Choroid plexus epithelial cell (primary cell): ENCODE measurements around the gene AP3S1.
"Not testable (repeated sequence)": the region's sequence is repeated elsewhere in the genome, so short reads cannot be mapped to it uniquely, and the experiment has no call there.

Experiments
- DNase-seq: peaks from one replicate; pipeline ENCODE4 v3.0.0-alpha.2; 2010; ENCODE audit warnings: low read depth
- H3K4me3 ChIP-seq: 2 replicates; pipeline ENCODE4 v1.5.1; 2011; ENCODE audit warnings: low read depth, mild to moderate bottlenecking, control low read depth, low read length, moderate library complexity
- TF ChIP-seq, protein P1 (sequence below): conservative IDR thresholded peaks from 2 replicates; pipeline ENCODE4 v1.5.1; 2011; ENCODE audit warnings: low read depth, mild to moderate bottlenecking, control low read depth, inconsistent platforms, low read length, moderate library complexity

AP3S1 gene

DNA sequence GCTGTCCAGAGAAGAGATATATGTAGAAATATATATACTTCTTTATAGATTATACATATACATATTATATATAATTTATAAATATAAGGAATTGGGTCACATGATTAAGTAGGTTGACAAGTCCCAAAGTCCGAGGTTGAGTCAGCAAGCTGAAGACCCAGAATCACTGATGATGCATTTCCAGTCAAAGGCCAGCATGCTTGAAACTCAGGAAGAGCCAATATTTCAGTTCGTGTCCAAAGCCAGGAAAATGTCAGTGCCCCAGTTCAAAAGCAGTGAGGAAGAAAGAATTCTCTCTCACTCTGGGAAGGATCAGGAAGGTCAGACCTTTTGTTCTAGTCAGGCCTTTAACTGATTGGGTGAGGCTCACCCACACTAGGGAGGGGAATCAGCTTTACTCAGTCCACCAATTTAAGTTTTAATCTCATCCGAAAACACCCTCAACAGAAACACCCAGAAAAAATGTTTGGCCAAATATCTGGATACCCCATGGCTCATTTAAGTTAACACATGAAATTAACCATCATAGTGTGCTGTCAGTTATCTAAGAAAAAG, 78.5 kb downstream of the AP3S1 start:
- H3K4me3 ChIP-seq, result no peak overlapping the region
- TF ChIP-seq, protein P1, sequence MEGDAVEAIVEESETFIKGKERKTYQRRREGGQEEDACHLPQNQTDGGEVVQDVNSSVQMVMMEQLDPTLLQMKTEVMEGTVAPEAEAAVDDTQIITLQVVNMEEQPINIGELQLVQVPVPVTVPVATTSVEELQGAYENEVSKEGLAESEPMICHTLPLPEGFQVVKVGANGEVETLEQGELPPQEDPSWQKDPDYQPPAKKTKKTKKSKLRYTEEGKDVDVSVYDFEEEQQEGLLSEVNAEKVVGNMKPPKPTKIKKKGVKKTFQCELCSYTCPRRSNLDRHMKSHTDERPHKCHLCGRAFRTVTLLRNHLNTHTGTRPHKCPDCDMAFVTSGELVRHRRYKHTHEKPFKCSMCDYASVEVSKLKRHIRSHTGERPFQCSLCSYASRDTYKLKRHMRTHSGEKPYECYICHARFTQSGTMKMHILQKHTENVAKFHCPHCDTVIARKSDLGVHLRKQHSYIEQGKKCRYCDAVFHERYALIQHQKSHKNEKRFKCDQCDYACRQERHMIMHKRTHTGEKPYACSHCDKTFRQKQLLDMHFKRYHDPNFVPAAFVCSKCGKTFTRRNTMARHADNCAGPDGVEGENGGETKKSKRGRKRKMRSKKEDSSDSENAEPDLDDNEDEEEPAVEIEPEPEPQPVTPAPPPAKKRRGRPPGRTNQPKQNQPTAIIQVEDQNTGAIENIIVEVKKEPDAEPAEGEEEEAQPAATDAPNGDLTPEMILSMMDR, result no peak
- DNase-seq, result no peak

DNA sequence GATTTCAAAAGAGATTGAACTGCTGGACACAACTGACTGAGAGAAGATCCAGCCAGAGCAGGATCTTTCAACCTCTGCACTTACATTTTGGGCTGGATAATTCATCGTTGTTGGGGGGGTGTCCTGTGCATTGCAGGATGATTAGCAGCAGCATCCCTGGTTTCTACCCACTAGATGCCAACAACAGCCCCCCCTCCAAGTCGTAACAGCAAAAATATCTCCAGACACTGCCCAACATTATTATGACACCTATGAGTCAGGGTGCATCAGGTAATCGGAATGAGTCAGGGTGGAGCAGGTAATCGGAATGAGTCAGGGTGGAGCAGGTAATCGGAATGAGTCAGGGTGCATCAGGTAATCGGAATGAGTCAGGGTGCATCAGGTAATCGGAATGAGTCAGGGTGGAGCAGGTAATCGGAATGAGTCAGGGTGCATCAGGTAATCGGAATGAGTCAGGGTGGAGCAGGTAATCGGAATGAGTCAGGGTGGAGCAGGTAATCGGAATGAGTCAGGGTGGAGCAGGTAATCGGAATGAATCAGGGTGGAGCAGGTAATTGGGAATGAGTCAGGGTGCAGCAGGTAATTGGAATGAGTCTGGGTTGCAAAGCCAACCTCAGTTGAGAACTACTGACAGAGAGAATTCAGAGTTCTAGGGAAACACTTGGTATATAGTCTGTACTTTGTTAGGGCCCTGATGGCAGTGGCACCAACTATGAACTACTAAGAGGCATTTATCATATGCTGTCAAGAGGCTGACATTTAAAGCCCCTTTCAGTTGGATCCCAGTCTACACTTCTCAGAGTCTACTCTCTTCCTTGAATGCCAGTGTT, 87.1 kb downstream of the AP3S1 start:
- not testable (repeated sequence) for DNase-seq, H3K4me3 ChIP-seq

DNA sequence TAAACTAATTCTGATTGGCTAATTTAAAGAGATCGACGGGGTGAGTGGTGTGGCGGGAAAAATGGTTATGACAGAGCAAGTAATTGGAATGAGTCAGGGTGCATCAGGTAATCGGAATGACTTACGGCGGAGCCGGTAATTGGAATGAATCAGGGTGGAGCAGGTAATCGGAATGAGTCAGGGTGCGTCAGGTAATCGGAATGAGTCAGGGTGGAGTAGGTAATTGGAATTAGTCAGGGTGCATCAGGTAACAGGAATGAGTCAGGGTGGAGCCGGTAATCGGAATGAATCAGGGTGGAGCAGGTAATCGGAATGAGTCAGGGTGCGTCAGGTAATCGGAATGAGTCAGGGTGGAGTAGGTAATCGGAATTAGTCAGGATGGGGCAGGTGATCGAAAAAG, 88.4 kb downstream of the AP3S1 start:
- DNase-seq, H3K4me3 ChIP-seq: not testable (repeated sequence)

DNA sequence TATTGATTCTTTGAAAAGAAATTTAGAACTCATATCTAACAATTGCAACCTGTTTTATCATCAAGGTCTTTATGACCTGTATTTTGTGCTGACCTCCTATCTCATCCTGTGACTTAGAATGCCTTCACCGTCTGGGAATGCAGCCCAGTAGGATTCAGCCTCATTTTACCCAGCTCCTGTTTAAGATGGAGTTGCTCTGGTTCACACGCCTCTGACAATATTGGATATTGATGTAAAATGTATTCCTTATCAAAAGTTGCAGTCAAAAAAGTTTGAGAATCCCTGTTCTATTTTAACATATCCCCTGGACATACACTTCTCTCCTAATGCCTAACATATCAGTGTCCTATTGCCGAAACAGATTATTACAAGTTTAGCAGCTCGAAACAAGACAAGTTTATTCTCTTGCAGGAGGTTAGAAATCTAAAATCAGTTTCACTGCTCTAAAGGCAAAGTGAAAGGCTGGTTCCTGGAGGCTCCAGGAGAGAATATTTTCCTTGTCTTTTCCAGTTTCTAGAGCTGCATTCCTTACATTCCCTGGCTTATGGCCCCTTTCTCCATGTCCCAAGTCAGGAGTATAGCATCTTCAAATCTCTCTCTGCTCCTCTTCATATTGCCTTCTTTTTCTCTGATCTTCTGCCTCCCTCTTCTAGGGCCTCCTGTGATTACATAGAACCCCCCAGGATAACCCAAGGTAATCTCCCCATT, 89.0 kb downstream of the AP3S1 start:
- no peak for DNase-seq
- TF ChIP-seq, protein P1, result no peak
- H3K4me3 ChIP-seq, result no peak overlapping the region

DNA sequence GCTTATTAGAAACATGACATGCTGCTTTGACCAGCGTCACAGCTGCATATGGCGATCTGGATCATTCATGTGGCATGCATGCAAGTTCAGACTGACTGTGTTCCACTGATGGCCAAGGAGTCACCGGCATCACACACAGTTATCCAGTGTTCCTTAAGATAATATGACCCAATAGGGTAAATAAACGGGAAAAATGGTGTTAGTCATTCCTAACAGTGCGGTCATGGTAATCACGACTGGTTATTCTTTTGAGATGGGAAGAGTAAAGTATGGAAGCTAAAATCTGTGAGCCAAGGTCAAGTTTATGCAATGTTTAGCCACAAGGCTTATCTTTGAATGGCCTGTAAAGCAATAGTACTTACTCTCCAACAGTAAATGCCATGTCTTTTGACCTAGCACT, 91.3 kb downstream of the AP3S1 start:
- TF ChIP-seq, protein P1, result no peak

DNA sequence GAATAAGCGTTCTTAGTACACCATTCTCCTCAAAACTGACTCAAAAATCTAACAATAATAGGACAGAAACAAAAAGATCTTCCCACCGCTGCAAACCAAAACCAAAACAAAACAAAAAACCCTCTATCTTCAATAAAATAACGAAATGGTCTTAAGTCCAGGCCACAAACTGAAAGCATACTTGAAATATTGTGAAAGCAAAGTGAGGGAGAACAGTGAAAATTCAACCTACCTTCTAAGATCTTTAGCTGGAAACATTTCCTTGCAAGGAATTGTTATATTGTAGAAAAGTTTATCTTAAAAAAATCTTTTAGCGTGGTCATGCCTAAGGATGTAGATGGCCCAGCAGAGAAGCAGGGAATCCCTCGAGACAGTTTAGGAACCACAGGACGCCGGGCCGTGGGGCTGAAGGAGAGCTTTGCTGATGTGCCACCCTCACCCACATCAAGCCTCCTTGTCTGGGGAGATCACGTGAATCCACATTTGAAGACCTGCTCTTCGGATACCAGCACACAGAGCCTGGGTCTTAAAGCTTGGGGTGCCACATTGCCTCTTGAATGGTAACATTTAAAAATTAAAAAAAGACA, 92.7 kb downstream of the AP3S1 start:
- no peak for DNase-seq

More for the DNA sequence above, 91.3 kb downstream of the AP3S1 start:
- DNase-seq, result no peak
- H3K4me3 ChIP-seq, result no peak overlapping the region

DNA sequence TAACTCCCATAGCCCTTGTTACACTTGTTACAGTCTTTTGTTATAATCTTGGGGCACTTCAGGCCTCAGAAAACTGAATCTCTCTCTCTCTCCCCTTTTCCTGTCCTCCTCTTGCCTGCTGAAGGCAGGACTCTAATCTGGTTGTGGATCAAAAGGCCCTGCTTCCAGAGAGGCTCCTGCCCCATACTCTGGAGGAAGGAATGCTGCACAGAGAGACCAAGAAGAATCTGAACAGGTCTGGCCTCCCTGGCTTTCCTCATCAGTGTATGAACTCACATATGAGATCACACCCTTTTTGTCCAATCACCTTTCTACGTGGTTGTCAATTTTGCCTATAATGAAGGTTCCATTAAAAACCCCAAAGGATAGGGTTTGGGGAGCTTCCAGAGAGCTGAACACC, 94.3 kb downstream of the AP3S1 start:
- no peak overlapping the region for H3K4me3 ChIP-seq
- TF ChIP-seq, protein P1, result no peak
- no peak for DNase-seq

More for the DNA sequence above, 92.7 kb downstream of the AP3S1 start:
- no peak overlapping the region for H3K4me3 ChIP-seq
- TF ChIP-seq, protein P1, result no peak
